NCI-H1930 (cell line): ENCODE results near the gene FOXP1.

Source experiments
- DNase-seq, 2 experiments: peaks; one replicate each; lab custom pipeline; 2025; lab: John Stamatoyannopoulos, UW

FOXP1 gene

GRCh38 chr3:71397046-71397445 lies 186.5 kb downstream of the FOXP1 start:
- no peak for DNase-seq

GRCh38 chr3:71395927-71396695 lies 187.4 kb downstream of the FOXP1 start:
- no peak for DNase-seq

GRCh38 chr3:71395470-71395869 lies 188.1 kb downstream of the FOXP1 start:
- no peak for DNase-seq

GRCh38 chr3:71393745-71394144 lies 189.8 kb downstream of the FOXP1 start:
- DNase-seq = no peak

- no peak for DNase-seq
These were observed 190.4 kb downstream of the FOXP1 start for GRCh38 chr3:71393093-71393492.

- DNase-seq = no peak
These were observed 191.3 kb downstream of the FOXP1 start for GRCh38 chr3:71392251-71392650.

GRCh38 chr3:71391361-71391760 lies 192.2 kb downstream of the FOXP1 start:
- no peak for DNase-seq

- no peak for DNase-seq
These were observed 193.5 kb downstream of the FOXP1 start for GRCh38 chr3:71389911-71390573.

- no peak for DNase-seq
These were observed 194.3 kb downstream of the FOXP1 start for GRCh38 chr3:71389191-71389590.

- no peak for DNase-seq
These were observed 194.9 kb downstream of the FOXP1 start for GRCh38 chr3:71388535-71389120.

- DNase-seq = no peak
These were observed 195.9 kb downstream of the FOXP1 start for GRCh38 chr3:71387586-71387985.

- no peak for DNase-seq
These were observed 198.5 kb downstream of the FOXP1 start for GRCh38 chr3:71384837-71385716.

- no peak for DNase-seq
These were observed 199.1 kb downstream of the FOXP1 start for GRCh38 chr3:71384388-71384787.

GRCh38 chr3:71380096-71380495 lies 203.4 kb downstream of the FOXP1 start:
- no peak for DNase-seq

GRCh38 chr3:71378509-71378908 lies 205.0 kb downstream of the FOXP1 start:
- DNase-seq = no peak

GRCh38 chr3:71376911-71377310 lies 206.6 kb downstream of the FOXP1 start:
- no peak for DNase-seq

- no peak for DNase-seq
These were observed 207.0 kb downstream of the FOXP1 start for GRCh38 chr3:71376503-71376902.

- no peak for DNase-seq
These were observed 208.9 kb downstream of the FOXP1 start for GRCh38 chr3:71374582-71374981.

GRCh38 chr3:71372911-71373637 lies 210.5 kb downstream of the FOXP1 start:
- DNase-seq = no peak

- DNase-seq = no peak
These were observed 211.2 kb downstream of the FOXP1 start for GRCh38 chr3:71372241-71372768.

- no peak for DNase-seq
These were observed 212.2 kb downstream of the FOXP1 start for GRCh38 chr3:71371282-71371681.
